K562 treated with DMSO at 1 percent for 4 hours (cell line): ENCODE results near the gene RPS4Y2. TPM values are rescaled to one million over a fixed set of nuclear protein-coding genes. Genes with fewer than 3 reads are reported as not detected.

Experiments
- total RNA-seq: library from RNA; unstranded; fragments of 300-600 nt; gene quantifications from 2 replicates; pipeline ENCODE4 v1.2.3, GENCODE V29; 2022; ENCODE audit not compliant: insufficient read depth

The RPS4Y2 gene
- total RNA-seq, result not detected in 2 replicates

GRCh38 chrY:20755808-20756207, at the start of gene RPS4Y2:
RPS4Y2 (plus strand) TSS chrY:20756108; CDS start chrY:20756164, 56 bp downstream.

Other genes starting within 250 kb of the RPS4Y2 start
- gene EIF1AY, start 180.3 kb upstream of the RPS4Y2 start, total RNA-seq, result not detected in 2 replicates